Activated CD4-positive, alpha-beta T cell treated with anti-CD3 and anti-CD28 coated beads, Interleukin-2, amount 50 U/mL, for 24 hours (primary cell): Measurements from ENCODE around the gene PRRT3.
"Not testable (repeated sequence)": the region's sequence is repeated elsewhere in the genome, so short reads cannot be mapped to it uniquely, and the experiment has no call there.

ENCODE experiments used
- DNase-seq, 2 donors: peaks; one replicate each; pipeline ENCODE4 v3.0.0-alpha.2; 2020; ENCODE audit warnings: low read depth in 1 of 2, low spot score in 1 of 2

Gene PRRT3

DNA sequence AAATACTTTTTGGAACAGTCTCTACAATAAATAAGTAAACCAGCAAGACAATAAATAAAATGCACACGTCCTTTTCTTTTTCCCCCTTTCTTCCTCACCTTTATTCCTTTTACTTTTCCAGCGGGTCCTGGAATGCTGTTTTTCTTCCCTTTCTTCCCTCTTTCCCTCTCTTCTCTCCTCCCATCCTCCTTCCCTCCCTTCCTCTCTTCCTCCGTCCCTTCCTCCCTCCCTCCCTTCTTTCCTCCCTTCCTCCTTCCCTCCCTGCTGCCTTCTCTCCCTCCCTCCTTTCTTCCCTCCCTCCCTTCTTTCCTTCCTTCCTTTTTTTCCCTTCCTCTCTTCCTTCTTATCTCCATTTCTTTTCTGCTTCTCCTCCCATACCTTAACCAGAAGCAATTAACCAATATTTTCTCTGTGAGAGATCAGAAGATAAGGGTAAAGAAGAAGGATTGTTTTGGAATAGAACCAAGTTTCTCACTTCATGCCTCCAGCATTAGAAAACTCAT is 52.9 kb downstream of the PRRT3 start:
- DNase-seq, result no peak

DNA sequence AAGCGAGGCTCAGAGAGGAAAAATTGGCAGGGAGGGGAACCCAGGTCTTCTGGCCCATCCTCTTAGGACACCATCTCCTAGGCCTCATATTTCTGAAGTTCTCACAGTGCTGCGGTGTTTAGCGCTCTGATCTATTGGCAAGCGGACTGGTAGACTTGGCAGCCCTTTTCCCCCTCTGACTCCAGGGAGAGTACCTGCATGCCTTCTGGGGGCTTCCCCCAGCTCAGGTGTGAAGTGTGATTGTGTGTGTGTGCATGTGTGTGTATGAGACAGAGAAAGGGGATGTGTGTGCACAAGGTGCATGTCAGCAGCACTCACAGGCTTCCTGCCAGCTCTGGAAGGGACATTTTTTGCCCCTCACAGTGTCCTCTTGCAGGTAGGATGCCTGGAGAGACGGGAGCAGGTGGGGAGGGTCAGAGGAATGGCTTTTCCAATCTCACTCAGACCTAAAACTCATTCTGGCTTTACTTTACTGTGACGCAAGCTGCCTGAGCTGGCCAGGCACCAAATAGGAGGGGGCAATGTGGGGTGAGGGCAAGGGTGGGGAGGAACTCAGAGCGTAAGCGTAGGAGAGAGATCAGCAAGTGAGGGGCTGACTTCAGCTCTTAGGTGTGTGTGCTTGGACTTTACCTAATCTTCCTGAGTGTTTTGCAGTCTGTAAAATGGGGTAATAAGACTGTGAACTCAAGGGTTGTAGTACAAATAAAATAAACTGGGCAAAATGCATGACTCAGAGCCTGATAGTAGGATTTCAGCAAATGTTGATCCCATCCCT is 53.6 kb downstream of the PRRT3 start:
- no peak for DNase-seq

DNA sequence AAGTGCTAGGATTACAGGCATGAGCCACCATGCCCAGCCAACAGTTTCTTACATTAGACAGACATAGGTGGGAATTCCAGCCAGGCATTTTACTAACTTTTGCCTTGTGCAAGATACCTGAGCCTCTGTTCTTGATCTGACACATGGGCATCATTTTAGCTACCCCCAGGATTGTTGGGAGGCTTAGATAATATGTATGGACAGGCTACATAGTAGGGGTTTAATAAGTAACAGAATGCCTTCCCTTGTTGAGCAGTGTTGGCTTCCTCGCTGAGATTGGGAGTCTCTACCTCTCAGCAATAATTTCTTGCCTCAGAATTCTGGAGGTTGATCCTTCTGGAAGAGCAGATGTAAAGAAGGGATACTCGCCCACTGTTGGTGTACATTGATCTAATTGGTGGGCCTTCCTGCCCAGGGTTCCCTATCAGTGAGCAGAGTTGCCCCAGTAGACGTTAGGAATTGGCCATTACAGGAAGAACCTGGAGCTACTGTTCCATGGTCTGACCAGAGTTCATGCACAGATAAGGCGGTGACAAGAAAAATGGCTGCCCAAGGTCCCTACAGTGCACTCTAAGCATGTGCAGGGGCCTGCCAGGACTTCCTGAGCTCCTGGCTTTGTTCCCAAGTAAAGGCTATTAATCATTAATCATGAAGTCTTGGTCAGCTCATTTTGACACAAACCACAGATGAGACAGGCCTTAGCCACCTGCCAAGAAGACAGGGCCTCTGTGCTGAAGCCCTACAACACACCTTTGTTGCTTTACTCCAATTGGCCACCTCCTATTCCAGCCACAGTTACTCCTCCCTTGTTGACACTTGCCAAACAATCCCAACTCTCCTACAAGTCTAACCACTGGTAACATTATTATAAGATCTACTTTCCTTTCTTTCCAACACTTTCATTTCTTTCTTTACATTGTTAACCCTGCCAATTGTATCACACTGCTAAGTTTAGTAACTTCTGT is 54.5 kb downstream of the PRRT3 start:
- DNase-seq, result no peak

DNA sequence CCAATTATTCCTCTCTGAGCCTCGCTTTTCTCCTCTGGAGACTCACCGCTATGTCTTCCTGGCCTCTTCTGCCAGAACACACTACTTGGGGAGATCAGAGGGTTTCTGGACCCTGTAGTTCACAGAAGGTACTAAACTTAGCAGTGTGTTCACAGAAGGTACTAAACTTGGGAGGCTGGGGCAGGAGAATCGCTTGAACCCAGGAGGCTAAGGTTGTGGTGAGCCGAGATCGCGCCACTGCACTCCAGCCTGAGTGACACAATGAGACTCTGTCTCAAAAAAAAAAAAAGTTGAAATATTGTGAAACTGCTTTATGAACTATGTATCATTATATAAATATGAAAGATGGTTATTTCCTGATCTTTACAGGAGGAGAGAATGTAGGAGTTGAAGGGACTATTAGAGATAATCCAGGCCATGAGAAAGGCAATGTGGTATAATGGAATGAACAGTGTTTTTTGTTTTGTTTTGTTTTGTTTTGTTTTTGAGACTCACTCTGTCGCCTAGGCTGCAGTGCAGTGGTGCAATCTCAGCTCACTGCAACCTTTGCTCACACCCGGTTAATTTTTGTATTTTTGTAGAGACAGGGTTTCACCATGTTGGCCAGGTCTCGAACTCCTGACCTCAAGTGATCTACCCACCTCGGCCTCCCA is 55.3 kb downstream of the PRRT3 start:
- DNase-seq, result not testable (repeated sequence)

DNA sequence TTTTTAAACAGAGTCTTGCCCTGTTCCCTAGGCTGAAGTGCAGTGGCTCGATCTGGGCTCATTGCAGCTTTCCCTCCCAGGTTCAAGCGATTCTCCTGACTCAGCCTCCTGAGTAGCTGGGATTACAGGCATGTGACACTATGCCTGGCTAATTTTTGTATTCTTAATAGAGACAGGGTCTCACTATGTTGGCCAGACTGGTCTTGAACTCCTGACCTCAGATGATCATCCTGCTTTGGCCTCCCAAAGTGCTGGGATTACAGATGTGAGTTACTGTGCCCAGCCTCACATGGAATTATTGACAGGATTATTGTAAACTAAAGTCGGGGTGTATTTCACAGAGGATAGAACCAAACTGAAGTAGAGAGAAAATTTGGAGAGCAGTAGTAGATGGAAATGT is 56.5 kb downstream of the PRRT3 start:
- not testable (repeated sequence) for DNase-seq
